HuH-7.5 (cell line): ENCODE results near the gene TAF6L.
"Not testable (repeated sequence)": the region's sequence is repeated elsewhere in the genome, so short reads cannot be mapped to it uniquely, and the experiment has no call there.

ENCODE experiments used
- DNase-seq: peaks from one replicate; pipeline ENCODE4 v3.0.0; 2011; ENCODE audit warnings: low spot score

TAF6L gene

GRCh38 chr11:62805961-62806441, 34.8 kb downstream of the TAF6L start:
- DNase-seq = no peak

DNA sequence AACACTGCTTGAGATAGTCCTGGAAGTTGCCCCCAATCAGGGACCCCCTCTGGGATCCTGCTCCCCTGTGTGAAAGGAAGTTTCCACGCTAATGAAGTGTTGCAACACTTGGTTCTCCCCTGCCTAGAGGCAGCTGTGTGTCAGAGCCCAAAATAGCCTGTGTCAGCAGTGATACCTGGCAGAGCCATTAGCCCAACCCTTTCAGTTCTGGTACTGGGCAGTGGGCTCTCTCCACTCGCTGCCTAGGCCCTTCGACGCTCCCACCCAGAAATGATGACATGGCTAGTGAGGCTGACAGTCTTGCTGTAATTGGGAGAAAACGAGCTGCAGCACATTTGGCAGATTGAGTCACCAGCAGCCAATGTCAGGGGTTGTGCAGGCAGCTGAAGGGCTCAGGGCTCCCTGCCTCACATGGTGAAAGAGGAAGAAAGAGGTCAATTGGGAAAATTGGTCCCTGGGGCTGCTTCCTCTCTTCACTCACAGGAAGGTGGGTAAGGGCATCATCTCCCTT, 35.5 kb downstream of the TAF6L start:
- DNase-seq = no peak

DNA sequence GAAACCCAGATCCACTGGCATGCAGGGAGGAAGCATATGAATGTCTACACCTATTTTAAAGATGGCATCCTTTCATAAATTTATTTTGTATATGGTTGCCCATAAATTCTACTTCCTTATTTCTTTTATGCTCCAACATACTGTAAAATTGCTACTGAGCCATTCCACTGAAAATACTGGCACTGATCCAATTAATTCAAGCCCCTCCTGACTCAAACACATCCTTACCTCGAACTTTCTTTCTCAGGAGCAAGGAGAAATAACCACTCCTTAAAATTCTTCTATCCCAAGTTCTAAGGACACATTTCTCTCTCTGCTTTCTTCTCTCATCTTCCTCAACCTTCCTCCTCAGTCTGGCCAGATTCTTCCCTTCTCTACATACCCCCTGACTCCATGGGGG, 39.6 kb downstream of the TAF6L start:
- DNase-seq = no peak

GRCh38 chr11:62811659-62812058, 40.5 kb downstream of the TAF6L start:
- no peak for DNase-seq

- no peak for DNase-seq
Measured at GRCh38 chr11:62816557-62816956, 45.4 kb downstream of the TAF6L start.

DNA sequence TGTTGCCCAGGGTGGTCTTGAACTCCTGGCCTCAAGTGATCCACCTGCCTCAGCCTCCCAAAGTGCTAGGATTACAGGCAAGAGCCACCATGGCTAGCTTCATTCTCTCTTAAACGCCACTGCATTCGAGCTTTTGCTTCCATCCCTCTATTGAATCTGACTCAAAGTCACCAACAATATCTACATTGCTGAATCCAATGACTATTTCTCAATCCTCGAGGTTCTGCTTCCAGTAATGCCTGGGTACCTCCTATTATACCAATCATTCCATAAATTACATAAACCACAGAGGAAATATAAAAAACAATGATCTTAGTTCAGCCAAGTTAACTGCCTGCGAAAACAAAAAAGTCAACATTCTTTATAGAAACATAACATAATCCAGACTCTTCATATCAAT, 45.9 kb downstream of the TAF6L start:
- no peak for DNase-seq

GRCh38 chr11:62823677-62824076, 52.5 kb downstream of the TAF6L start:
- no peak for DNase-seq

DNA sequence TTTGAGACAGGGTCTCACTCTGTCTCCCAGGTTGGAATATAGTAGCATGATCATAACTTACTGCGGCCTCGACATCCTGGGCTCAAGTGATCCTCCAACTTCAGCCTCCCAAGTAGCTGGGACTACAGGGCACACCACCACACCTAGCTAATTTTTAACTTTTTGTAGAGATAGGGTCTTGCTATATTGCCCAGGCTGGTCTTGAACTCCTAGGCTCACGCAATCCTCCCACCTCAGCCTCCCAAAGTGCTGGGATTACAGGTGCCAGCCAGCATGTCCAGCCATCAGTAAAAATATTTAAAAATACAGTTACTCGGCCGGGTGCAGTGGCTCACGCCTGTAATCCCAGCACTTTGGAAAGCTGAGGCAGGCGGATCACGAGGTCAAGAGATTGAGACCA, 56.9 kb downstream of the TAF6L start:
- DNase-seq = not testable (repeated sequence)

DNA sequence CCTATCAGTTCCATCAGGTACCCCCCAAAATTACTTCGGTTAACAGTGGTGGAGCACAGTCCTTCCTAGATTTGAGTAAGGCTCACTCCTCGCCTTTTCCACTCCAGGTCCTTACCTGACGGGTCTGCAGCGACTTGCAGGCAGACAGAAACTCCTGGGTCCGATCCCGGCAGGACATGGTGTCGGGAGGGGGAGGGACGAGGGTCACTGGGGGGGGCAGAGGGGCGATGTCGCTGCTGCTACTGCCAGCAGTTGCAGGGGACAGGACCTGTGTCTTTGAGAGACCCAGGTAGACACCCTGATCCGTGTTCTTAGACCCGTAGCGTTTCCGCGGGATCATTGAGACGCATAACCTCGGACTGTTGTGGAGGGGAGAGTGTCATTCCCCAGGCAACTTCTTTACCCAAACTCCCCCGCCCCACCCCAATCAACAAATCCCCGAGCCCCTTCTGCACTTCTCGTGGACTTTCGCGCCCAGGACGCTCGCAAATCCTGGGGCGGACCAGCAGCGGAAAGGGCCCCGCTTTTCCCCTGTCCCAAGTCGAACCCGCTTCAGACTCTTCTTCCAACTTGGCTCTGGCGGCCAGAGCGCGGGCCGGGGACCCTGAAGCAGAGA, 59.8 kb downstream of the TAF6L start:
- no peak for DNase-seq

GRCh38 chr11:62831520-62832335, 60.5 kb downstream of the TAF6L start, which contains the start of gene STX5:
TSS of gene STX5 (minus strand) at chr11:62832051. CDS start at chr11:62831243, 808 bp downstream.
- peak; percentile 93 for DNase-seq

- no peak for DNase-seq
Measured at GRCh38 chr11:62832336-62833234, 61.4 kb downstream of the TAF6L start, which contains the start of gene TEX54. TSS of gene TEX54 (minus strand) at chr11:62832841.

DNA sequence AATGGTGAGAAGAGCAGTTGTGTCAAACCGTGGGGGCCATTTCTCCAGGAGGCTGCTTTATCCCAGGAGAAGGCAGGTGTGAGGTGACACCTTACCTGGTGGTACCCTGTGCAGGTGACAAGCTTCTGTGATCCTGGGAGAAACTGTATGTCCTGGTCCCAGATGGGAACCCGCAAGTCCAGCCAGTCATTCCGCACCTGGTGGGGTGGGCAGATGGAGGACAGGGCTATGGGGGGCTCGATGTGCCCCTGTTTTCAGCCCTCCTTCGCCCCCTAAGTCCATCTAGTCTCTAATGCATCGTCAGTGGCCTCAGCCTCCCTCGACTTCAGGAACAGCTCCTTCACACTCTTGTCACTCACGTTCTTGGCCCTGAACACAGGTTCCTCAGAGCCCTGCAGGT, 64.1 kb downstream of the TAF6L start:
- DNase-seq = no peak
